Activated CD8-positive, alpha-beta memory T cell treated with anti-CD3 and anti-CD28 coated beads, Interleukin-2, amount 50 U/mL, for 4 hours (primary cell): ENCODE measurements around the gene XNDC1N.
"Not testable (repeated sequence)": the region's sequence is repeated elsewhere in the genome, so short reads cannot be mapped to it uniquely, and the experiment has no call there.

Experiments used
- DNase-seq: peaks from one replicate; pipeline ENCODE4 v3.0.0-alpha.2; 2020

XNDC1N gene

DNA sequence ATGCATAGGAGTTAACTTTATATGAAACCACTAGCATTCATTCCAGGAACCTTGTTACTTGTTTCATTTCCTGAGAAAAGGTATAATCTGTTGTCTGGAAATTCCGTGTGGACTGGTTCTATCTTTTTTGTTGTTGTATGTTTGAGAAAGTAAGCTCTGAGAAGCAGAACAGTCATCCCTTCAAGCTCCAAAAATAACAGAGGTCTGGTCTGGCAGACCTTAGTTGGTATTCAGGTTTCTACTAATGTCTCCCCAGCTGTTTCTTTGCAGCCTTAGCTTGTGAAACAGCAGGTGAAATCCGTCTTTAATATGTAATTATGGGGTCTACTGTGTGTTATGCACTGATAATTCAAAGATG, 2.8 kb upstream of the XNDC1N start:
- no peak for DNase-seq

GRCh38 chr11:71930556-71931244, 2.3 kb upstream of the XNDC1N start:
- no peak for DNase-seq

- DNase-seq, result no peak
Observed at GRCh38 chr11:71929491-71929890, 1.1 kb upstream of the XNDC1N start.

GRCh38 chr11:71928737-71929443, 496 bp upstream of the XNDC1N start, which contains the start of gene RNF121:
Gene RNF121 (plus strand): TSS chr11:71929046. CDS start chr11:71929062, 16 bp downstream.
- peak; percentile 98 for DNase-seq

GRCh38 chr11:71917646-71918140, 10.7 kb downstream of the XNDC1N start:
- no peak for DNase-seq

DNA sequence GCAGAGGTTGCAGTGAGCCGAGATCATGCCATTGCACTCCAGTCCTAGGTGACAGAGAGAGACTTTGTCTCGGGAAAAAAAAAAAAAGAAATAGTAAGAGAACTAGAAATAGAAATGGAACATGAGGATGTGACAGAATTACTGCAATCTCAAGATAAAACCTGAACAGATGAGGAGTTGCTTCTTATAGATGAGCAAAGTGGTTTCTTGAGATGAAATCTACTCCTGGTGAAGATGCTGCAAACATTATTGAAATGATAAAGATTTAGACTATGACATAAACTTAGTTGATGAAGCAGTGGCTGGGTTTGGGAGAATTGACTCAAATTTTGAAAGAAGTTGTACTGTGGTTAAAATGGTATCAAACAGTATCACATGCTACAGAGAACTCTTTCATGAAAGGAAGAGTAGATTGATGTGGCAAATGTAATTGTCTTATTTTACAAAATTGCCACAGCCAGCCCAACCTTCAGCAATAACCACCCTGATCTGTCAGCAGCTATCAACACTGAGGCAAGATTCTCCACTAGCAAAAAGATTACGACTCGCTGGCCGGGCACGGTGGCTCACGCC, 13.7 kb downstream of the XNDC1N start:
- DNase-seq, result no peak

GRCh38 chr11:71913756-71914526, 14.5 kb downstream of the XNDC1N start:
- DNase-seq, result no peak

DNA sequence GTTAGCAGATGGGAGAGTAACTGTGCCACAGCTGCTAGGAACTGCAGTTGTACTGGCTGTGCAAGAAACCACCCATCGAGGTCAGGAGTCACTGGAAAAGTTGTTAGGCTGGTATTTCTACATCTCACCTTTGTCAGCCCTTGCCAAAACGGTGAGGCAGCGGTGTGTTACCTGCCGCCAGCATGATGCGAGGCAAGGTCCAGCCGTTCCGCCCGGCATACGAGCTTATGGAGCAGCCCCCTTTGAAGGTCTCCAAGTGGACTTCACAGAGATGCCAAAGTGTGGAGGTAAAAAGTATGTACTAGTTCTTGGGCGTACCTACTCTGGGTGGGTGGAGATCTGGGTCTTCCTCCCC, 16.4 kb downstream of the XNDC1N start:
- not testable (repeated sequence) for DNase-seq

- peak; percentile 37 for DNase-seq
Observed at GRCh38 chr11:71911321-71911985, 16.9 kb downstream of the XNDC1N start.

DNA sequence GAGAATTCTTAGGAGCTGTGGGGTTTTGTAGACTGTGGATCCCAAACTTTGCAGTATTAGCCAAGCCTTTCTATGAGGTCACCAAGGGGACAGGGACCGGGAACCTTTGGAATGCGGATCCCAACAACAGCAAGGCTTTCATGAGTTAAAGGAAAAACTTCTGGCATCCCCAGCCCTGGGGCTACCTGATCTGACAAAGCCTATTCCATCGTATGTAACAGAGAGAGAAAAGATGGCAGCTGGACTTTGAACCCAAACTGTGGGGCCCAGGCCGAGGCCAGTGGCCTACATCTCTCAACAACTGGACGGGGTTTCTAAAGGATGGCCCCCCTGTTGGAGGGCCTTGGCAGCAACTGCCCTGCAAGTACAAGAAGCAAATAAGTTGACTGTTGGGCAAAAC, 17.6 kb downstream of the XNDC1N start:
- DNase-seq, result not testable (repeated sequence)

DNA sequence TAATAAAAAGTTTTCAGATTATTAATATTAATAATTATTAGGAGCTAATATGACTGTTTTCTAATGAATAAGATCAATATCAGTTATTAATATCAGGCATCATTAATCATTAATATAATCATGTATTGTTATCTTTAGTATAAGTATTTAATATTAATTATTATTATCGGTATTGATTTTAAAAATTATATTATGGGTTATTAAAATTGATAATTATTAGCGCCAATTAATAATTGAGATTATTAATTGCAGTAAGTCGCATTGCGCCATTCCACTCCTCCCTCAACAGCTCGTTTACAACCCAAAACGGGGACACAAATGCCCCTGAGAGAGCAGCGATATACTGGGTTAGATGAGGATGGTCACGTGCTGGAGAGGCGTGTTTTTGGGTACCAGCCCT, 20.2 kb downstream of the XNDC1N start:
- DNase-seq, result no peak

DNA sequence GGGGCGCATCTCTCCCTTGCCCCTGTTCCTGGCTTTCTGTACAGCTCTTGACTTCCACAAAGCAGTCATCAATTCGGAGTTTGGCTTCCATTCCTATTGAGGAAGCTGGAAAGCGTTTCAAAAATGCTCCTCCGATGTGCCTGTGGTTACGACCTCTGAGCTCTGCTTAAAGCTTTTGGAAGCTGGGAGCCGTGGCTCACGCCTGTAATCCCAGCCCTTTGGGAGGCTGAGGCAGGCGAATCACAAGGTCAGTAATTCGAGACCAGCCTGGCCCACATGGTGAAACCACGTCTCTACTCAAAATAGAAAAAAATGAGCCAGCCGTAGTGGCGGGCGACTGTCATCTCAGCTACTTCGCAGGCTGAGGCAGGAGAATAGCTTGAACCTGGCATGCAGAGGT, 27.3 kb downstream of the XNDC1N start:
- not testable (repeated sequence) for DNase-seq

GRCh38 chr11:71895961-71896360, 32.4 kb downstream of the XNDC1N start:
- DNase-seq, result no peak

GRCh38 chr11:71889181-71889872, 39.1 kb downstream of the XNDC1N start:
- DNase-seq, result not testable (repeated sequence)

DNA sequence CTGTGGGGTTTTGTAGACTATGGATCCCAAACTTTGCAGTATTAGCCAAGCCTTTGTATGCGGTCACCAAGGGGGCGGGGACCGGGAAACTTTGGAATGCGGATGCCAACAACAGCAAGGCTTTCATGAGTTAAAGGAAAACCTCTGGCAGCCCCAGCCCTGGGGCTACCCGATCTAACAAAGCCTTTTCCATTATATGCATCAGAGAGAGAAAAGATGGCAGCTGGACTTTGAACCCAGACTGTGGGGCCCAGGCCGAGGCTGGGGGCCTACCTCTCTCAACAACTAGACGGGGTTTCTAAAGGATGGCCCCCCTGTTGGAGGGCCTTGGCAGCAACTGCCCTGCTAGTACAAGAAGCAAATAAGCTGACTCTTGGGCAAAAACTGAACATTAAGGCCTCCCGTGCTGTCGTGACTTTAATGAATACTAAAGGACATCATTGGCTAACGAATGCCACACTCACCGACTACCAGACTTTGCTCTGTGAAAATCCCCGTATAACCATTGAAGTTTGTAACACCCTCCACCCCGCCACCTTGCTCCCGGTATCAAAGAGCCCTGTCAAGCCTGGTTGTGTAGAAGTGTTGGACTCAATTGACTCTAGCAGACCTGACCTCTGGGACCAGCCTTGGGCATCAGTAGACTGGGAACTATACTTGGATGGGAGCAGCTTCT, 39.9 kb downstream of the XNDC1N start:
- not testable (repeated sequence) for DNase-seq

DNA sequence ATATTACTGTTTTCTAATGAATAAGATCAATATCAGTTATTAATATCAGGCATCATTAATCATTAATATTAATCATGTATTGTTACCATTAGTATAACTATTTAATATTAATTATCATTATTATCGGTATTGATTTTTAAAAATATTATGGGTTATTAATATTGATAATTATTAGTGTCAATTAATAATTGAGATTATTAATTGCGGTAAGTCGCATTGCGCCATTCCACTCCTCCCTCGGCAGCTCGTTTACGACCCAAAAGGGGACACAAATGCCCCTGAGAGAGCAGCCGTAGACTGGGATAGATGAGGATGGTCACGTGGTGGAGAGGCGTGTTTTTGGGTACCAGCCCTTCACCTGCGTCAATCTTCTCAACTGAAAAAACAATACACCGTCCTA, 42.6 kb downstream of the XNDC1N start:
- not testable (repeated sequence) for DNase-seq
